HL-60 (cell line): ENCODE data around the gene EPS15.

Source experiments
- CTCF ChIP-seq: IDR thresholded peaks from one replicate; pipeline ENCODE4 v1.5.1; 2011; ENCODE audit warnings: low read length, control low read depth, inconsistent platforms; ENCODE audit not compliant: insufficient read depth
- GABPA ChIP-seq: IDR thresholded peaks from 2 replicates; pipeline ENCODE4 v1.6.1; 2012; ENCODE audit warnings: low read depth
- POLR2AphosphoS5 ChIP-seq: IDR thresholded peaks from 2 replicates; pipeline ENCODE4 v1.6.1; 2012; ENCODE audit warnings: low read depth

- TF ChIP-seq CTCF (no peak), POLR2AphosphoS5 (no peak), GABPA (no peak)
Observed at GRCh38 chr1:51551081-51551480, 32.0 kb upstream of the EPS15 start.
